Hepatocyte (in vitro differentiated cells): Measurements from ENCODE around the gene AGFG1. TPM values are rescaled to one million over a fixed set of nuclear protein-coding genes. Genes with fewer than 3 reads are reported as not detected.

Source experiments
- DNase-seq: peaks from one replicate; pipeline ENCODE4 v3.0.0-alpha.2; 2016; ENCODE audit warnings: low spot score
- H2AFZ ChIP-seq: fragments of 200-600 bp; sonication (generic); 2 replicates; pipeline ENCODE4 v1.6.0; 2016; ENCODE audit warnings: antibody characterized with exemption, mild to moderate bottlenecking
- H3K27ac ChIP-seq: fragments of 200-600 bp; sonication (generic); 2 replicates; pipeline ENCODE4 v1.5.1; 2016; ENCODE audit warnings: mild to moderate bottlenecking
- H3K27me3 ChIP-seq: fragments of 200-600 bp; sonication (generic); 2 replicates; pipeline ENCODE4 v1.6.1; 2016
- H3K36me3 ChIP-seq: fragments of 200-600 bp; sonication (generic); replicated peaks from 2 replicates; pipeline ENCODE4 v1.5.1; 2016; ENCODE audit warnings: low read depth; ENCODE audit not compliant: insufficient read depth
- H3K4me1 ChIP-seq: fragments of 200-600 bp; sonication (generic); 2 replicates; pipeline ENCODE4 v1.5.1; 2016; ENCODE audit warnings: mild to moderate bottlenecking, moderate library complexity; ENCODE audit not compliant: insufficient read depth
- H3K4me2 ChIP-seq: fragments of 200-600 bp; sonication (generic); 2 replicates; pipeline ENCODE4 v1.6.0; 2016
- H3K4me3 ChIP-seq: fragments of 200-600 bp; sonication (generic); 2 replicates; pipeline ENCODE4 v1.5.1; 2016; ENCODE audit warnings: mild to moderate bottlenecking
- H3K79me2 ChIP-seq: fragments of 200-600 bp; sonication (generic); 2 replicates; pipeline ENCODE4 v1.6.0; 2017; ENCODE audit warnings: mild to moderate bottlenecking
- H3K9me2 ChIP-seq: fragments of 200-600 bp; sonication (generic); replicated peaks from 2 replicates; pipeline ENCODE4 v1.6.0; 2017; ENCODE audit warnings: mild to moderate bottlenecking; ENCODE audit not compliant: insufficient read depth
- H3K9me3 ChIP-seq: fragments of 200-600 bp; sonication (generic); 2 replicates; pipeline ENCODE4 v1.5.1; 2016; ENCODE audit warnings: low read depth, mild to moderate bottlenecking
- H4K20me1 ChIP-seq: fragments of 200-600 bp; sonication (generic); 2 replicates; pipeline ENCODE4 v1.6.0; 2016; ENCODE audit warnings: mild to moderate bottlenecking; ENCODE audit not compliant: insufficient read depth, poor library complexity, severe bottlenecking
- EZH2 ChIP-seq: fragments of 200-600 bp; sonication (generic); IDR thresholded peaks from 2 replicates; pipeline ENCODE4 v1.6.1; 2016; ENCODE audit warnings: antibody characterized with exemption, mild to moderate bottlenecking, borderline replicate concordance
- EZH2phosphoT487 ChIP-seq: fragments of 200-600 bp; sonication (generic); IDR thresholded peaks from one replicate; pipeline ENCODE4 v1.6.1; 2018; ENCODE audit warnings: antibody characterized with exemption, mild to moderate bottlenecking, low read depth, moderate library complexity; ENCODE audit not compliant: unreplicated experiment, severe bottlenecking
- WGBS: methylation state at CpG from one replicate; pipeline ENCODE4 v1.1.6; 2016; ENCODE audit warnings: low lambda C conversion rate; ENCODE audit errors: missing lambda C conversion rate; 5-methylcytosine and 5-hydroxymethylcytosine counted together
- polyA plus RNA-seq: library from polyadenylated mRNA; unstranded; fragments of >200 nt; fragmentation: Nextera tagmentation; extraction: Ambion mirVana; gene quantifications from 2 replicates; pipeline ENCODE4 v1.2.1, GENCODE V29; 2016
- total RNA-seq: library from RNA; depleted of rRNA; stranded (reverse); fragments of >200 nt; gene quantifications from 2 replicates; pipeline ENCODE4 v1.2.3, GENCODE V29; 2014
- TF ChIP-seq, protein P1 (sequence below): fragments of 200-600 bp; sonication (generic); IDR thresholded peaks from 2 replicates; pipeline ENCODE4 v1.5.1; 2016; ENCODE audit warnings: antibody characterized with exemption, mild to moderate bottlenecking; ENCODE audit not compliant: poor library complexity

The AGFG1 gene
- total and polyA plus RNA-seq, 2 experiments from 2014 or later, result 62.4 to 91.6 TPM

DNA sequence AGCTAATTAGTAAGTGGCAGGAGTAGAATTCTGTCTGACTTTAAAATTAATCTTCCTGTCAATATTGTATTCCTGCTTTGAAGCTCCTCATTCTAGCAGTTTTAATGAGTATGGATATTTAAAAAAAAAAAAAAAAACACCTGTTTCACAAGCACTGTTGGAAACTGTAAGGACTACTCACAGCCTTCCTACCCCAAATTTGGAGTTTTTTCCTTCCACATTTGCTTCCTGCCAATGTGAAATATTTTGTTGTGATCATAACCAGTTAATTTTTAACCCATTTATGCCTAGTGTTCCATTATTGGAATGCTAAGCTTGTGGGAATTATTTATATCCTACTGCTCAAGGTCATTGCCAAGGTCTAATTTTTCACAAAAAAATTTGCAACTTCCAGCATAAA, 90.6 kb downstream of the AGFG1 start:
- no peaks in the 10 kb centered on the region for H3K36me3 ChIP-seq
- no peak for DNase-seq
- no peaks in the 10 kb centered on the region for H3K79me2 ChIP-seq
- H3K4me2 ChIP-seq, result no peak overlapping the region
- H3K4me3 ChIP-seq, result no peak overlapping the region
- TF ChIP-seq EZH2phosphoT487 (no peak), EZH2 (no peak)
- TF ChIP-seq, protein P1, sequence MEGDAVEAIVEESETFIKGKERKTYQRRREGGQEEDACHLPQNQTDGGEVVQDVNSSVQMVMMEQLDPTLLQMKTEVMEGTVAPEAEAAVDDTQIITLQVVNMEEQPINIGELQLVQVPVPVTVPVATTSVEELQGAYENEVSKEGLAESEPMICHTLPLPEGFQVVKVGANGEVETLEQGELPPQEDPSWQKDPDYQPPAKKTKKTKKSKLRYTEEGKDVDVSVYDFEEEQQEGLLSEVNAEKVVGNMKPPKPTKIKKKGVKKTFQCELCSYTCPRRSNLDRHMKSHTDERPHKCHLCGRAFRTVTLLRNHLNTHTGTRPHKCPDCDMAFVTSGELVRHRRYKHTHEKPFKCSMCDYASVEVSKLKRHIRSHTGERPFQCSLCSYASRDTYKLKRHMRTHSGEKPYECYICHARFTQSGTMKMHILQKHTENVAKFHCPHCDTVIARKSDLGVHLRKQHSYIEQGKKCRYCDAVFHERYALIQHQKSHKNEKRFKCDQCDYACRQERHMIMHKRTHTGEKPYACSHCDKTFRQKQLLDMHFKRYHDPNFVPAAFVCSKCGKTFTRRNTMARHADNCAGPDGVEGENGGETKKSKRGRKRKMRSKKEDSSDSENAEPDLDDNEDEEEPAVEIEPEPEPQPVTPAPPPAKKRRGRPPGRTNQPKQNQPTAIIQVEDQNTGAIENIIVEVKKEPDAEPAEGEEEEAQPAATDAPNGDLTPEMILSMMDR, result no peak
- H2AFZ ChIP-seq, result no peak overlapping the region
- H4K20me1 ChIP-seq, result no peaks in the 10 kb centered on the region
- no peaks in the 10 kb centered on the region for H3K9me3 ChIP-seq
- H3K27ac ChIP-seq, result no peak overlapping the region
- no peaks in the 10 kb centered on the region for H3K9me2 ChIP-seq
- no peaks in the 10 kb centered on the region for H3K27me3 ChIP-seq
- H3K4me1 ChIP-seq, result no peaks in the 10 kb centered on the region

DNA sequence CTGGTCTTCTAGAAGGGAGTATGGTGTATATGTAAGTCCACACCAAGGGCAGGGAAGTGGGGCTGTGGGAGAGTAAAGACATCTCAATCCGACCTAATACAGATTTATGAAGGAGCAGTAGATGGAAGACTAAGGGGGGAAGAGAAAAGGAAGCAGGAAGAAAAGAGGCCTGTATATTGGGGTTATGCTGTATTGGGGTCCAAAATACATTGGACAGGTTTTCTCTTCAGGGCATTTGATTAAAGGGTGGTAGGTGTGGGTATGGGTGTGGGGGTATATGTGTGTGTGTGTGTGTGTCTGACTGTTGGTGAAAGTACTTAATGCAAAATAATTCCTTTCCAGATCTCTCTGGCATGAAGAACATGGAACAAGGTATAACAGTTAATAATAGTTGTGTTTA, 93.1 kb downstream of the AGFG1 start:
- H3K4me1 ChIP-seq, result no peaks in the 10 kb centered on the region
- H3K79me2 ChIP-seq, result no peaks in the 10 kb centered on the region
- no peaks in the 10 kb centered on the region for H3K9me3 ChIP-seq
- WGBS, result 81% methylated on average over 1 of the region's 1 CpG
- no peak overlapping the region for H2AFZ ChIP-seq
- H3K27ac ChIP-seq, result no peak overlapping the region
- no peak overlapping the region for H3K4me2 ChIP-seq
- H3K27me3 ChIP-seq, result no peaks in the 10 kb centered on the region
- no peaks in the 10 kb centered on the region for H3K36me3 ChIP-seq
- DNase-seq, result no peak
- no peaks in the 10 kb centered on the region for H4K20me1 ChIP-seq
- H3K9me2 ChIP-seq, result no peaks in the 10 kb centered on the region
- H3K4me3 ChIP-seq, result no peak overlapping the region
- TF ChIP-seq, protein P1, result no peak
- TF ChIP-seq EZH2 (no peak), EZH2phosphoT487 (no peak)

DNA sequence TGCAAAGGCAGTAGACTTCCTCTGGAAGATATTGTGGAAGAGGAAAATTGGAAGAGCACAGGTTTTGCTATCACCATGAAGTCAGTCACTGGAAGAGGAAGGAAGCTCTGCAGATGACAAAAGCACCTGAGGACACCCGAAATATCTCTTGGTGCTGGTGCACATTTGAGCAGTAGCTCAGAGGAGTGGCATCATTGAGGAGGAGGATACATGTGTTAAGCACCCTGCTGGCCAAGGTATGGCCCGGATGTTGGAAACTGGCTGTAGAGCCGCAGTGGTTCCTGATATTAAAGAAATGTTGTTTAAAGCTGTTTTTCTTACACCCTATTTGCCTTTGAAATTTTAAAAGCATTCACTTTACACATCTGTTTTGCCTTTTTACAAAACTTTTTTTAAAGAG, 94.1 kb downstream of the AGFG1 start:
- Histone ChIP-seq H3K4me2 (no peak overlapping the region), H3K4me3 (no peak overlapping the region), H3K4me1 (no peaks in the 10 kb centered on the region), H3K27me3 (no peaks in the 10 kb centered on the region), H3K79me2 (no peaks in the 10 kb centered on the region), H3K9me3 (no peaks in the 10 kb centered on the region), H3K27ac (no peak overlapping the region), H2AFZ (no peak overlapping the region), H3K9me2 (no peaks in the 10 kb centered on the region), H4K20me1 (no peaks in the 10 kb centered on the region), H3K36me3 (no peaks in the 10 kb centered on the region)
- 65% methylated on average over 3 of the region's 3 CpGs for WGBS
- no peak for DNase-seq
- TF ChIP-seq EZH2 (no peak), EZH2phosphoT487 (no peak)
- TF ChIP-seq, protein P1, result no peak

DNA sequence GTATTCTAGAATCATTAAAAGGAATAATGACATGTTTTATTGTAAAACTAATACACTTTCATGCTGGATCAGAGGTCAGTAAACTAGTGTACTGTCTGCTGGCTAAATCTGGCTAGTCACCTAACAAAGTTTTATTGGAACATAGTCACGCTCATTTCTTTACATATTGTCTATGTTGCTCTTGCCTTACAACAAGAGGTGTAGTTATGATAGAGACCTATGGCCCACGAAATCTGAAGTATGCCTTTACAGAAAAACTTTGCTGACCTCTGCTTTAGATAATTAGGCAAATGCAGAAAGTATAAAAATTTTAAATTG, 96.9 kb downstream of the AGFG1 start:
- Histone ChIP-seq H3K36me3 (no peaks in the 10 kb centered on the region), H3K4me1 (no peaks in the 10 kb centered on the region), H3K4me3 (no peak overlapping the region), H3K4me2 (no peak overlapping the region), H4K20me1 (no peaks in the 10 kb centered on the region), H3K9me2 (no peaks in the 10 kb centered on the region), H3K9me3 (no peaks in the 10 kb centered on the region), H2AFZ (no peak overlapping the region), H3K27ac (no peak overlapping the region), H3K79me2 (no peaks in the 10 kb centered on the region), H3K27me3 (no peaks in the 10 kb centered on the region)
- TF ChIP-seq EZH2phosphoT487 (no peak), EZH2 (no peak)
- TF ChIP-seq, protein P1, result no peak
- DNase-seq, result no peak
- 91% methylated on average over 2 of the region's 2 CpGs for WGBS
